ENCODE results near the gene IL21.

DNA sequence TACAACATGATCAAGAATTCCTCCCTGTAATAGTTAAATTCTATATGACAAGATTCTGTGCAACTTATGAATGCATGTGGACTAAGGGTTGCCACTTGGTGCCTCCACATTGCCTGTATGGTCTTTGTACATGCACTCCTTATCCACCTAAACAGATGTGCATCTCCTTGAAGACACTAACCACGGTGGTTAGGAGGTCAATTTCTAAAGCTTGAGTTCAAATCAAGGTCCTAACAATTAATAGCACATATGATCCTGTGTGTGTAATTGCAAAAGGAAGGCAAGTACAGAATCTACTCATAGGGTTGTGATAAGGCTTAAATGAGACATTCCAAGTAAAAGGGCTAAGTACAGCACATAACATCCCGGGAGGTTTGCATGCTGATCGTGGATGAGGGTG, 1.5 kb upstream of the IL21 start:
- TF ChIP-seq, protein P1, sequence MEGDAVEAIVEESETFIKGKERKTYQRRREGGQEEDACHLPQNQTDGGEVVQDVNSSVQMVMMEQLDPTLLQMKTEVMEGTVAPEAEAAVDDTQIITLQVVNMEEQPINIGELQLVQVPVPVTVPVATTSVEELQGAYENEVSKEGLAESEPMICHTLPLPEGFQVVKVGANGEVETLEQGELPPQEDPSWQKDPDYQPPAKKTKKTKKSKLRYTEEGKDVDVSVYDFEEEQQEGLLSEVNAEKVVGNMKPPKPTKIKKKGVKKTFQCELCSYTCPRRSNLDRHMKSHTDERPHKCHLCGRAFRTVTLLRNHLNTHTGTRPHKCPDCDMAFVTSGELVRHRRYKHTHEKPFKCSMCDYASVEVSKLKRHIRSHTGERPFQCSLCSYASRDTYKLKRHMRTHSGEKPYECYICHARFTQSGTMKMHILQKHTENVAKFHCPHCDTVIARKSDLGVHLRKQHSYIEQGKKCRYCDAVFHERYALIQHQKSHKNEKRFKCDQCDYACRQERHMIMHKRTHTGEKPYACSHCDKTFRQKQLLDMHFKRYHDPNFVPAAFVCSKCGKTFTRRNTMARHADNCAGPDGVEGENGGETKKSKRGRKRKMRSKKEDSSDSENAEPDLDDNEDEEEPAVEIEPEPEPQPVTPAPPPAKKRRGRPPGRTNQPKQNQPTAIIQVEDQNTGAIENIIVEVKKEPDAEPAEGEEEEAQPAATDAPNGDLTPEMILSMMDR (IDR thresholded peaks at IDR 0.05) = no peak
- TF ChIP-seq POLR2A (IDR thresholded peaks at IDR 0.05) = no peak
